ENCODE data around the gene LCT. TPM values are rescaled to one million over a fixed set of nuclear protein-coding genes. Genes with fewer than 3 reads are reported as not detected.

The LCT gene
- total and polyA plus RNA-seq, 2 of the 4 experiments (the other 2 are of a cell fraction): under 0.01 TPM; not detected in 1

GRCh38 chr2:135850892-135851668, 14.1 kb upstream of the LCT start:
- peak; percentile 69 for ATAC-seq (ENCODE audit: low read depth)
- in situ Hi-C loops (cut with MboI; ENCODE audit: low sequenced_read_pairs): no loop called here
- dilution Hi-C loops (cut with HindIII; ENCODE audit: low sequenced_read_pairs, unreplicated experiment): no loop called here
- no peak overlapping the region for H3K56ac ChIP-seq (ENCODE audit: extremely low read depth, insufficient read depth, low read length)
- H3K9me1 ChIP-seq (ENCODE audit: insufficient read depth, low read length): no peaks in the 10 kb centered on the region; the same call in 1 of the 2 replicates
- no peaks in the 10 kb centered on the region for H4K20me1 ChIP-seq (ENCODE audit: insufficient read depth, low read length)
- peaks cover 12% of the 10 kb centered on the region for H3K36me3 ChIP-seq (ENCODE audit: control insufficient read depth, insufficient read depth, low read length)
- no peak overlapping the region for H3K4me3 ChIP-seq (ENCODE audit: insufficient read depth, low read depth, low read length)
- no CpG with 5 or more reads among the region's 17 CpGs for WGBS, 2 experiments (ENCODE audit: extremely low coverage in 2 of 2, insufficient read length in 1 of 2)
- no peaks in the 10 kb centered on the region for H3K79me1 ChIP-seq (ENCODE audit: low read depth in 1 of 2, low read length in 2 of 2)
- H4K91ac ChIP-seq (ENCODE audit: insufficient read depth, low read depth, low read length): no peak overlapping the region
- no peak overlapping the region for H2AFZ ChIP-seq (replicated peaks; ENCODE audit: low read length, poor library complexity)
- H2BK20ac ChIP-seq (ENCODE audit: low read depth, low read length): no peak overlapping the region
- H3K23ac ChIP-seq (ENCODE audit: low read depth, low read length): no peak overlapping the region
- H2BK120ac ChIP-seq (ENCODE audit: low read depth, low read length): no peak overlapping the region
- intact Hi-C loops (cut with micrococcal nuclease): no loop called here
- no peak overlapping the region for H3K14ac ChIP-seq (replicated peaks; ENCODE audit: low read depth, low read length)
- no peaks in the 10 kb centered on the region for H3K27me3 ChIP-seq (ENCODE audit: control insufficient read depth, insufficient read depth, low read length)
- no peak overlapping the region for H4K5ac ChIP-seq (ENCODE audit: low read depth, low read length)
- H3K18ac ChIP-seq (ENCODE audit: low read depth, low read length): no peak overlapping the region
- H2AK9ac ChIP-seq (replicated peaks; ENCODE audit: low read depth, low read length, poor library complexity): no peak overlapping the region
- H3K9ac ChIP-seq (ENCODE audit: low read depth, low read length): no peak overlapping the region
- no peak overlapping the region for H2BK5ac ChIP-seq (ENCODE audit: low read depth, low read length, poor library complexity, severe bottlenecking)
- no peak for TF ChIP-seq RAD21 (IDR thresholded peaks at IDR 0.05; ENCODE audit: low read length)
- no peak for TF ChIP-seq CTCF (conservative IDR thresholded peaks at IDR 0.05; ENCODE audit: low read depth, low read length)
- TF ChIP-seq POLR2A (IDR thresholded peaks at IDR 0.05; ENCODE audit: low read depth, low read length): no peak
- TF ChIP-seq RCOR1 (IDR thresholded peaks at IDR 0.05; ENCODE audit: insufficient replicate concordance, low read length): no peak
- no peak for TF ChIP-seq MXI1 (IDR thresholded peaks at IDR 0.05; ENCODE audit: borderline replicate concordance, low read depth, low read length)
- TF ChIP-seq FOS (IDR thresholded peaks at IDR 0.05; ENCODE audit: low read depth, low read length): no peak
- TF ChIP-seq SMC3 (IDR thresholded peaks at IDR 0.05; ENCODE audit: low read depth, low read length): no peak
- TF ChIP-seq MAFK (IDR thresholded peaks at IDR 0.05; ENCODE audit: low read depth, low read length): no peak
- TF ChIP-seq RFX5 (IDR thresholded peaks at IDR 0.05; ENCODE audit: low read depth, low read length): no peak
- TF ChIP-seq BHLHE40 (IDR thresholded peaks at IDR 0.05; ENCODE audit: low read depth, low read length): no peak
- no peak for TF ChIP-seq ELK1 (IDR thresholded peaks at IDR 0.05; ENCODE audit: borderline replicate concordance, low read depth, low read length)
- TF ChIP-seq CEBPB (IDR thresholded peaks at IDR 0.05; ENCODE audit: low read depth, low read length): no peak
- TF ChIP-seq USF2 (IDR thresholded peaks at IDR 0.05; ENCODE audit: low read depth, low read length): no peak
- no peak for TF ChIP-seq MAZ (IDR thresholded peaks at IDR 0.05; ENCODE audit: borderline replicate concordance, low read depth, low read length)
- no peak for TF ChIP-seq CHD1 (IDR thresholded peaks at IDR 0.05; ENCODE audit: low read depth, low read length)
- TF ChIP-seq NFE2L2 (IDR thresholded peaks at IDR 0.05; ENCODE audit: low read depth, low read length): no peak
- no peak overlapping the region for H3K27ac ChIP-seq (ENCODE audit: insufficient read depth, low read length)
- no peak overlapping the region for H2BK15ac ChIP-seq (ENCODE audit: low read depth, low read length)
- peak; percentile 56 for DNase-seq
- no TSS peak for BruUV-seq (replicated peaks)
- H3K9me3 ChIP-seq (ENCODE audit: control insufficient read depth, insufficient read depth, low read length): no peaks in the 10 kb centered on the region
- H3K4ac ChIP-seq (ENCODE audit: low read depth, low read length): no peak overlapping the region
- H3K4me2 ChIP-seq (ENCODE audit: low read depth, low read length): no peak overlapping the region
- H3K4me1 ChIP-seq (ENCODE audit: control insufficient read depth, insufficient read depth, low read length): no peaks in the 10 kb centered on the region; the same call in 1 of the 2 replicates
- H2AK5ac ChIP-seq (ENCODE audit: low read depth, low read length): no peak overlapping the region
- CTCF ChIA-PET: no interaction called here
- H4K8ac ChIP-seq (ENCODE audit: low read depth in 2 of 2, low read length in 2 of 2): no peak overlapping the region
- POLR2A ChIA-PET (ENCODE audit: unreplicated experiment): no interaction called here

All from IMR-90 (cell line).